GM21360 (cell line): Measurements from ENCODE around the gene FNDC11.
"Not testable (repeated sequence)": the region's sequence is repeated elsewhere in the genome, so short reads cannot be mapped to it uniquely, and the experiment has no call there.

Experiments
- ATAC-seq: cut with Tn5 transposase; IDR thresholded peaks from one replicate; pipeline ENCODE4 v1.9.1; 2021; ENCODE audit warnings: mild to moderate bottlenecking, moderate library complexity; ENCODE audit not compliant: unreplicated experiment

The FNDC11 gene

GRCh38 chr20:63552481-63553249 lies 1.3 kb upstream of the FNDC11 start:
- peak; percentile 29 for ATAC-seq

GRCh38 chr20:63553251-63553932 lies 567 bp upstream of the FNDC11 start:
- peak; percentile 46 for ATAC-seq

GRCh38 chr20:63554361-63555278 lies 661 bp downstream of the FNDC11 start:
- no peak for ATAC-seq

- no peak for ATAC-seq
Observed at GRCh38 chr20:63555661-63556381, 1.9 kb downstream of the FNDC11 start.

GRCh38 chr20:63556873-63557478 lies 3.0 kb downstream of the FNDC11 start:
- ATAC-seq = no peak

GRCh38 chr20:63557481-63557891 lies 3.5 kb downstream of the FNDC11 start:
- no peak for ATAC-seq

- ATAC-seq = no peak
Observed at GRCh38 chr20:63558804-63559484, 5.0 kb downstream of the FNDC11 start.

GRCh38 chr20:63559485-63560332 lies 5.8 kb downstream of the FNDC11 start:
- ATAC-seq = not testable (repeated sequence)

GRCh38 chr20:63560333-63560805 lies 6.4 kb downstream of the FNDC11 start:
- ATAC-seq = no peak

GRCh38 chr20:63560856-63561609 lies 7.1 kb downstream of the FNDC11 start:
- no peak for ATAC-seq

GRCh38 chr20:63561624-63562396 lies 7.9 kb downstream of the FNDC11 start:
- ATAC-seq = no peak

GRCh38 chr20:63562461-63563224 lies 8.7 kb downstream of the FNDC11 start:
- ATAC-seq = no peak

GRCh38 chr20:63563225-63563935 lies 9.4 kb downstream of the FNDC11 start:
- no peak for ATAC-seq

GRCh38 chr20:63564036-63564810 lies 10.3 kb downstream of the FNDC11 start:
- ATAC-seq = no peak
